ENCODE results near the gene AP3D1.
"Not testable (repeated sequence)": the region's sequence is repeated elsewhere in the genome, so short reads cannot be mapped to it uniquely, and the experiment has no call there.

Gene AP3D1

DNA sequence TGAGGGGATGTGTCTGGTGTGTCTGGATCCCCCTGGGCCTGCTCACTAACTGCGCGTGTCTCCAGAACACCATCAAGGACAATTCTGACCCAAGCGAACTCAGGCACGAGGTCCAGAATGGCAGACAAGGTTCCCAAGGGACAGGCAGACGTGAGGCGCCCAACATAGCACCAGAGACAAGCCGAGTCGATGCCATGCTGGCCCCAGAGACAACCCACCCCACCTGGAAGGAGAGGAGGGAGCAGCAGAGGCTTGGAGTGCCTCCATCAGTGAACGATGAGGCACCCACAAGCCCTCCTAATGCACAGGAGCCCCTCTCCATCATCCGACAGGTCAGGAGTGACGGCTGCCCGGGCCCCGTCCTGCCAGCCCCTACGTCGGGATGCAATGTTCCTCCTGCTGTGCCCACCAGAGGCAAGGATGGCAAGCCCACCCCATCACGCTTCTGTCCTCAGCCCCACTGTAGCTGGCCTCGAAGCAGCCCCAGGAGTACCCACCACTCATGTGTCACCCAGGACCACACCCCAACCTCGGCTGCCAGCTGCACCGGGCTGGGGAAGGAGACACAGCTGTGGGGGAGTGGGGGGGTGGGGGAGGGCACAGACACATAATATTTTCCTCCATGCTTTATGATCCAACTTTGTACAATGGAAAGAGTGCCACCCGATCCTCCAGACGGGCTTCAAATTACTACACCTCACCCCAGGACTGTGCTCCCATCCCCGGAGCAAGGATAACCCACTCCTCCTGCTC is 11.8 kb downstream of the AP3D1 start:
- peaks cover 36% of the 10 kb centered on the region for H3K36me3 ChIP-seq (ENCODE audit: control insufficient read depth, insufficient read depth, low read length)
- H3K27me3 ChIP-seq (replicated peaks; ENCODE audit: control insufficient read depth, insufficient read depth, low read length, poor library complexity, severe bottlenecking): no peaks in the 10 kb centered on the region
- H3K9me3 ChIP-seq (ENCODE audit: control insufficient read depth, low read length): no peaks in the 10 kb centered on the region
- H3K27ac ChIP-seq (ENCODE audit: insufficient read depth, low read length, poor library complexity, severe bottlenecking): no peak overlapping the region
- no peak for DNase-seq
- no peak overlapping the region for H3K4me3 ChIP-seq (ENCODE audit: insufficient read depth, low read depth, low read length, poor library complexity, severe bottlenecking)
- H3K4me1 ChIP-seq (ENCODE audit: control insufficient read depth, insufficient read depth, low read length, poor library complexity, severe bottlenecking): no peaks in the 10 kb centered on the region

GRCh38 chr19:2138061-2138728 is 13.2 kb downstream of the AP3D1 start:
- H3K4me1 ChIP-seq (ENCODE audit: control insufficient read depth, insufficient read depth, low read length, poor library complexity, severe bottlenecking): no peaks in the 10 kb centered on the region
- H3K36me3 ChIP-seq (ENCODE audit: control insufficient read depth, insufficient read depth, low read length): peaks cover 37% of the 10 kb centered on the region
- H3K9me3 ChIP-seq (ENCODE audit: control insufficient read depth, low read length): no peaks in the 10 kb centered on the region
- no peaks in the 10 kb centered on the region for H3K27me3 ChIP-seq (replicated peaks; ENCODE audit: control insufficient read depth, insufficient read depth, low read length, poor library complexity, severe bottlenecking)
- no peak overlapping the region for H3K27ac ChIP-seq (ENCODE audit: insufficient read depth, low read length, poor library complexity, severe bottlenecking)
- no peak for DNase-seq
- no peak overlapping the region for H3K4me3 ChIP-seq (ENCODE audit: insufficient read depth, low read depth, low read length, poor library complexity, severe bottlenecking)

GRCh38 chr19:2136796-2137195 is 14.6 kb downstream of the AP3D1 start:
- Histone ChIP-seq H3K27me3 (replicated peaks; ENCODE audit: control insufficient read depth, insufficient read depth, low read length, poor library complexity, severe bottlenecking) (no peaks in the 10 kb centered on the region), H3K27ac (ENCODE audit: insufficient read depth, low read length, poor library complexity, severe bottlenecking) (no peak overlapping the region), H3K4me1 (ENCODE audit: control insufficient read depth, insufficient read depth, low read length, poor library complexity, severe bottlenecking) (no peaks in the 10 kb centered on the region), H3K36me3 (ENCODE audit: control insufficient read depth, insufficient read depth, low read length) (peaks cover 51% of the 10 kb centered on the region), H3K4me3 (ENCODE audit: insufficient read depth, low read depth, low read length, poor library complexity, severe bottlenecking) (no peak overlapping the region), H3K9me3 (ENCODE audit: control insufficient read depth, low read length) (no peaks in the 10 kb centered on the region)
- no peak for DNase-seq

DNA sequence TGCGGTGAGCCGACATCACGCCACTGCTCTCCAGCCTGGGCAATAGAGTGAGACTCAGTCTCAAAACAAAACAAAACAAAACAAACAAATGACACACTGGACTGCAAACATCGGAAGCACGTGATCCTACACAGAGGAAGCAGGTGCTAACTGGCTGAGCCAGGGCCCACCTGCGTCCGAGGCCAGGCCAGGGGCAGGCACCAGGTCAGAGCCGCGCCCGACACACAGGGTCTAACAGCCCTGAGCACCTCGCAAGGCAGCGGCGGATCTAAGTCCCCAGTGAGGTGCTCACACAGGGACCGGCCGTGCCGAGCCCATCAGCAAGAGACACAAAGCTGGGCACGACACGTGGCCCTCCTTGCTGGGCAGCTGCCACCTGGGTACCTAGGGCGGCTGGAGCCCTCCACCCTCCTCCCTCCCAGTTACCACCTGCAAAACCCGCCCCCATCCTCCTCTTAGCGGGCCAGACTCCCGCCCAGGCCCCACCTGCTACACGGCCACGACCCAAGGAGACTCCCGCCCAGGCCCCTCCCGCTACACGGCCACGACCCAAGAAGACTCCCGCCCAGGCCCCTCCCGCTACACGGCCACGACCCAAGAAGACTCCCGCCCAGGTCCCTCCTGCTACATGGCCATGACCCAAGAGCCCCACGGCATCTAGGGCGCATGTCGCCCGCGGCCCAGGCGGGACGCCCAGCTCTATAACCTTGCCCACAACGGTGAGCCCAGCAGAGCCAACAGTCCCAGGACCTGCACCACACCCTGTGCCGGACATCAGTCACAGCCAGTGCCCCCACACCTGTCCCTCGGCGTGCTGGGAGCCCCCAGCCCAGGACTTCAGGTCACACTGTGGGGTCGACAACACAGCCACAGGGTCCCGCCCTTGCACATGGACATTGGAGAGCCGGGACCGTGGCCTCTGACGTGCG is 15.6 kb downstream of the AP3D1 start:
- peaks cover 57% of the 10 kb centered on the region for H3K36me3 ChIP-seq (ENCODE audit: control insufficient read depth, insufficient read depth, low read length)
- no peaks in the 10 kb centered on the region for H3K27me3 ChIP-seq (replicated peaks; ENCODE audit: control insufficient read depth, insufficient read depth, low read length, poor library complexity, severe bottlenecking)
- H3K9me3 ChIP-seq (ENCODE audit: control insufficient read depth, low read length): no peaks in the 10 kb centered on the region
- H3K4me3 ChIP-seq (ENCODE audit: insufficient read depth, low read depth, low read length, poor library complexity, severe bottlenecking): no peak overlapping the region
- no peak for DNase-seq
- no peaks in the 10 kb centered on the region for H3K4me1 ChIP-seq (ENCODE audit: control insufficient read depth, insufficient read depth, low read length, poor library complexity, severe bottlenecking)
- no peak overlapping the region for H3K27ac ChIP-seq (ENCODE audit: insufficient read depth, low read length, poor library complexity, severe bottlenecking)

DNA sequence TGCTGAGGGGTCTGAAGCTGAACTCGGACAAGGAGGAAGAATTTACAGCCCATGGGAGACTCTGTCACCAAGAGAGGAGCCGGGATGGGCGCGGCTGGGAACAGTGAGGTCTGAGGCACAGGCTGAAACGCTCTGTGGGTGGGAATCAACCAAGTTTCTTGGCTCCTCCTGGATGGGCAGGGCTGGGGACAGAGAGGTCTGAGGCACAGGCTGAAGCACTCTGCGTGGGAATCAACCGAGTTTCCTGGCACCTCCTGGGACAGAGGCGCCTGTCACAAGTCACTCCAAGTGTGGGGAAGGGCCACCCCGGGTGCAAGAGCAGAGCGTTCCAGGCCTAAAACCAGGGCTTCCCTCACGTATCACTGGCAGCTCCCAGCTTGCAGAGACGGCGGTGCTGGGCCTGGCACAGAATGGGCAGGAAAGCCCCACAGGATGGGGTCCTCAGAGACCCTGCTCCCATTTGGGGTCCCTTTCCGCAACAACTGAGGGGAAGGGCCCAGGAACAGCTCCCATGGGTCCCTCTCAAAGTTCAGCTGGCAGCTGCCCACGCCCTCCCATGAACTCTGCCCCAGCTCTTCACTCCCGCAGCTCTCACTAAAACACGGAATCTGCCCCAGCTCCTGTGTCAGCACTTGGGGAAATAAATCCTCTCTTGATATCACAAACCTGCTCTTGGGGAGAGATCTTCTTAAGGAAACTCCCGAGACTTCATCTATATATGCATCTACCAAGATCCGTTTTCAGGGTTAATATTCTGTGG is 18.5 kb downstream of the AP3D1 start:
- Histone ChIP-seq H3K27ac (ENCODE audit: insufficient read depth, low read length, poor library complexity, severe bottlenecking) (no peak overlapping the region), H3K4me1 (ENCODE audit: control insufficient read depth, insufficient read depth, low read length, poor library complexity, severe bottlenecking) (no peaks in the 10 kb centered on the region), H3K9me3 (ENCODE audit: control insufficient read depth, low read length) (no peaks in the 10 kb centered on the region), H3K36me3 (ENCODE audit: control insufficient read depth, insufficient read depth, low read length) (peaks cover 64% of the 10 kb centered on the region), H3K4me3 (ENCODE audit: insufficient read depth, low read depth, low read length, poor library complexity, severe bottlenecking) (no peak overlapping the region), H3K27me3 (replicated peaks; ENCODE audit: control insufficient read depth, insufficient read depth, low read length, poor library complexity, severe bottlenecking) (no peaks in the 10 kb centered on the region)
- DNase-seq: no peak

DNA sequence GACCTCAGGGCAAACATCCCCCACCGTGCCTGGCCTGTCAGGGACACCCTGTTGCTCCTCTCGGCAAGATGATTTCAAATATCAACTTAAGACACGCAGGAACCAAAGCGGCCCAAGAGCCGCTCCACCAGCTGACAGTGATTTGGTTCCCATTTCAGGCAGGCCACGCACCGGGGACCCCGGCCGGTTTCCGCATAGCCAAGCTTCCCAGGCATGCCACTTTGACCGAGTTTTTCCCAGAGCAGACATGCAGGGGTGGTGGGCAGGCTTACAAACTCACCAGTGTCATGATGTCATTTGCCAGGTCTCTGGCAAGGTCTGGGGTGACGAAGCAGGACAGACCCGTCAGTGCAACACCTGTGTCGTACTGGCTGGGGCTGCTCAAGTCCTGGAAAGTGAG is 19.2 kb downstream of the AP3D1 start:
- peaks cover 64% of the 10 kb centered on the region for H3K36me3 ChIP-seq (ENCODE audit: control insufficient read depth, insufficient read depth, low read length)
- no peaks in the 10 kb centered on the region for H3K27me3 ChIP-seq (replicated peaks; ENCODE audit: control insufficient read depth, insufficient read depth, low read length, poor library complexity, severe bottlenecking)
- no peaks in the 10 kb centered on the region for H3K4me1 ChIP-seq (ENCODE audit: control insufficient read depth, insufficient read depth, low read length, poor library complexity, severe bottlenecking)
- no peak for DNase-seq
- H3K27ac ChIP-seq (ENCODE audit: insufficient read depth, low read length, poor library complexity, severe bottlenecking): no peak overlapping the region
- no peak overlapping the region for H3K4me3 ChIP-seq (ENCODE audit: insufficient read depth, low read depth, low read length, poor library complexity, severe bottlenecking)
- H3K9me3 ChIP-seq (ENCODE audit: control insufficient read depth, low read length): no peaks in the 10 kb centered on the region

- not testable (repeated sequence) for H3K27ac ChIP-seq (ENCODE audit: insufficient read depth, low read length, poor library complexity, severe bottlenecking); H3K27me3 ChIP-seq (replicated peaks; ENCODE audit: control insufficient read depth, insufficient read depth, low read length, poor library complexity, severe bottlenecking); H3K9me3 ChIP-seq (ENCODE audit: control insufficient read depth, low read length); H3K4me3 ChIP-seq (ENCODE audit: insufficient read depth, low read depth, low read length, poor library complexity, severe bottlenecking); DNase-seq; H3K4me1 ChIP-seq (ENCODE audit: control insufficient read depth, insufficient read depth, low read length, poor library complexity, severe bottlenecking)
- H3K36me3 ChIP-seq (ENCODE audit: control insufficient read depth, insufficient read depth, low read length): peaks cover 61% of the 10 kb centered on the region
Observed at GRCh38 chr19:2131012-2131975, 20.1 kb downstream of the AP3D1 start.

GRCh38 chr19:2129892-2130770 is 21.2 kb downstream of the AP3D1 start:
- H3K27me3 ChIP-seq (replicated peaks; ENCODE audit: control insufficient read depth, insufficient read depth, low read length, poor library complexity, severe bottlenecking): no peaks in the 10 kb centered on the region
- H3K4me1 ChIP-seq (ENCODE audit: control insufficient read depth, insufficient read depth, low read length, poor library complexity, severe bottlenecking): no peaks in the 10 kb centered on the region
- no peaks in the 10 kb centered on the region for H3K9me3 ChIP-seq (ENCODE audit: control insufficient read depth, low read length)
- no peak overlapping the region for H3K27ac ChIP-seq (ENCODE audit: insufficient read depth, low read length, poor library complexity, severe bottlenecking)
- DNase-seq: no peak
- peaks cover 57% of the 10 kb centered on the region for H3K36me3 ChIP-seq (ENCODE audit: control insufficient read depth, insufficient read depth, low read length)
- no peak overlapping the region for H3K4me3 ChIP-seq (ENCODE audit: insufficient read depth, low read depth, low read length, poor library complexity, severe bottlenecking)

All from effector memory CD4-positive, alpha-beta T cell (primary cell).